Pancreas (tissue), 10 donors: ENCODE measurements around the gene NLRC3. TPM values are rescaled to one million over a fixed set of nuclear protein-coding genes. Genes with fewer than 3 reads are reported as not detected.

Experiments
- ATAC-seq, 4 donors: fragments of 200-7000 bp; cut with Tn5 transposase; one replicate each; pipeline versions ENCODE4 v1.8.0 to v1.9.1; 2020; ENCODE audit warnings: mild to moderate bottlenecking in 4 of 4, moderate library complexity in 4 of 4
- DNase-seq, 6 donors: peaks; one replicate each; pipeline ENCODE4 v3.0.0-alpha.2; 2020
- FAIRE-seq: peaks from 2 replicates; lab custom pipeline; 2012; peaks lifted over from hg19 to GRCh38; lab: Jason Lieb, UNC
- H3K27ac ChIP-seq, 4 donors: fragments of 200-600 bp; sonication (generic); 1 replicate in 3 of 4; 2 replicates in 1 of 4; pipeline versions ENCODE4 v1.5.0 to v1.8.0; 2020
- H3K27me3 ChIP-seq, 4 donors: fragments of 200-600 bp; one replicate each; pipeline ENCODE4 v1.8.0; 2021
- H3K36me3 ChIP-seq, 3 donors: fragments of 200-600 bp; sonication (generic) in 1 of 3; one replicate each; pipeline versions ENCODE4 v1.5.0 to v1.8.0; 2020 to 2021
- H3K4me1 ChIP-seq, 3 donors: fragments of 200-600 bp; one replicate each; pipeline ENCODE4 v1.8.0; 2021
- H3K4me3 ChIP-seq, 4 donors: fragments of 200-600 bp; sonication (generic) in 2 of 4; one replicate each; pipeline versions ENCODE4 v1.5.0 to v1.8.0; 2020 to 2021
- H3K9me3 ChIP-seq, 4 donors: fragments of 200-600 bp; one replicate each; pipeline ENCODE4 v1.8.0; 2021
- WGBS, 2 donors: extraction: QIAGEN DNeasy Blood & Tissue Kit; methylation state at CpG; one replicate each; pipeline ENCODE4 v1.1.7; 2013; 5-methylcytosine and 5-hydroxymethylcytosine counted together
- intact Hi-C, 3 donors: fragments of 100-400 bp; cut with DNase I; formaldehyde crosslinking; loops; one replicate each; pipeline versions ENCODE4 v1.11.1 to v1.14.2; 2022
- polyA plus RNA-seq, 2 donors: library from polyadenylated mRNA; stranded (reverse); fragments of 200-250 nt; gene quantifications; one replicate each; pipeline ENCODE4 v1.2.3, GENCODE V29; 2013
- total RNA-seq, 6 donors: library from RNA; stranded (reverse); fragmentation: NEBNext Ultra II Directional in 4 of 6; extraction: Animal tissue kit (Norgen Biotek cat#: 25700) in 4 of 6; gene quantifications; one replicate each; pipeline versions ENCODE4 v1.2.1 to v1.2.4, GENCODE V29; 2021 to 2023
- TF ChIP-seq, protein P1 (sequence below), 4 donors: fragments of 200-600 bp; sonication (generic) in 3 of 4; IDR thresholded peaks; one replicate each; pipeline versions ENCODE4 v1.5.0 to v1.8.0; 2021; ENCODE audit warnings: antibody characterized with exemption in 4 of 4
- donor health status: healthy with polysubstance abuse.
- donor health status: DM: no; HTN: no; CAD: no; lungs with moderate emphysema.
- donor health status: DM: no; HTN: no; CAD: no.
- donor health status: control.
- donor health status: control.
- donor health status: Bipolar disorder and iron deficiency.
- donor health status: DM: yes; HTN: yes; CAD: no.
- donor health status: DM: no; HTN: no; CAD: no.
- donor health status: DM: no; HTN: no; CAD: no.
- donor health status: DM: yes; HTN: yes; CAD: no.

Gene NLRC3
- total and polyA plus RNA-seq, 8 donors: 0.12 to 0.87 (median 0.44) TPM

DNA sequence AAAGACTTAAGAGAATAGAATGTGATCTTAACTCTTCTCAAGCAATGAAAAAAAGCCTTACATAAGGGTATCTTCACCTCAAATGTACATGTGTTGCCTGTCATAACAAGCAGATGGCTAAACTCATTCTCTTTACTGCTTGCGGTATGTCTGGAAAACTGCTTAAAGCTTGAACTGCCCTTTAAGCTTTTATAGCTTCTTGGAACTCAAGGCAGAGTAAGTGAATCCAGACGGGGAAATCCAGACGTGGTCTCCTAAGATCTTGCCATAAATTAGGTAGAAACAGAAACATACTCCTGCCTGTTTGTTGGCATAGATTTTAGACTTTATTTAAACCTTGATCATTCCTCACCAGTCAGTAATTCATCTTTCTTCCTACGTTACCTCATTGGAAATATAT is 56.8 kb downstream of the NLRC3 start:
- FAIRE-seq: peak; percentile 86
- Histone ChIP-seq H3K4me3 (no peak overlapping the region), H3K27me3 (no peaks in the 10 kb centered on the region), H3K36me3 (peaks cover 0 to 19% (median 0%) of the 10 kb centered on the region in 3 donors), H3K27ac (no peak overlapping the region), H3K4me1 (peaks cover 8 to 21% (median 19%) of the 10 kb centered on the region in 3 donors), H3K9me3 (no peaks in the 10 kb centered on the region)
- intact Hi-C loops: no loop called here
- WGBS, 2 donors: 88 to 90% methylated on average over 4 of the region's 4 CpGs
- no peak for ATAC-seq
- no peak for DNase-seq
- TF ChIP-seq, protein P1, sequence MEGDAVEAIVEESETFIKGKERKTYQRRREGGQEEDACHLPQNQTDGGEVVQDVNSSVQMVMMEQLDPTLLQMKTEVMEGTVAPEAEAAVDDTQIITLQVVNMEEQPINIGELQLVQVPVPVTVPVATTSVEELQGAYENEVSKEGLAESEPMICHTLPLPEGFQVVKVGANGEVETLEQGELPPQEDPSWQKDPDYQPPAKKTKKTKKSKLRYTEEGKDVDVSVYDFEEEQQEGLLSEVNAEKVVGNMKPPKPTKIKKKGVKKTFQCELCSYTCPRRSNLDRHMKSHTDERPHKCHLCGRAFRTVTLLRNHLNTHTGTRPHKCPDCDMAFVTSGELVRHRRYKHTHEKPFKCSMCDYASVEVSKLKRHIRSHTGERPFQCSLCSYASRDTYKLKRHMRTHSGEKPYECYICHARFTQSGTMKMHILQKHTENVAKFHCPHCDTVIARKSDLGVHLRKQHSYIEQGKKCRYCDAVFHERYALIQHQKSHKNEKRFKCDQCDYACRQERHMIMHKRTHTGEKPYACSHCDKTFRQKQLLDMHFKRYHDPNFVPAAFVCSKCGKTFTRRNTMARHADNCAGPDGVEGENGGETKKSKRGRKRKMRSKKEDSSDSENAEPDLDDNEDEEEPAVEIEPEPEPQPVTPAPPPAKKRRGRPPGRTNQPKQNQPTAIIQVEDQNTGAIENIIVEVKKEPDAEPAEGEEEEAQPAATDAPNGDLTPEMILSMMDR (IDR thresholded peaks at IDR 0.05): no peak

- intact Hi-C loops: no loop called here
- Histone ChIP-seq H3K4me1 (peaks cover 8 to 21% (median 19%) of the 10 kb centered on the region in 3 donors), H3K27me3 (no peaks in the 10 kb centered on the region), H3K4me3 (no peak overlapping the region), H3K36me3 (peaks cover 0 to 19% (median 0%) of the 10 kb centered on the region in 3 donors), H3K9me3 (no peaks in the 10 kb centered on the region), H3K27ac (peak overlapping the region in 3 of 4 donors; percentile 5 to 50 (median 48))
- 96 to 98% methylated on average over 2 of the region's 2 CpGs for whole genome bisulfite sequencing, 2 donors
- TF ChIP-seq, protein P1 (IDR thresholded peaks at IDR 0.05): no peak
- no peak for FAIRE-seq
- no peak for DNase-seq
- ATAC-seq: peak in 2 of 4 donors; percentile 9 to 24
Measured at GRCh38 chr16:3519581-3519980, 57.6 kb downstream of the NLRC3 start.

GRCh38 chr16:3518986-3519348 is 58.2 kb downstream of the NLRC3 start:
- DNase-seq: no peak
- H3K27me3 ChIP-seq: no peaks in the 10 kb centered on the region
- peak; percentile 13 to 45 (median 26) for ATAC-seq
- peak overlapping the region; percentile 5 to 53 (median 49) for H3K27ac ChIP-seq
- H3K9me3 ChIP-seq: no peaks in the 10 kb centered on the region
- intact Hi-C loops: no loop called here
- TF ChIP-seq, protein P1 (IDR thresholded peaks at IDR 0.05): no peak
- 83 to 84% methylated on average over 8 of the region's 8 CpGs for WGBS, 2 donors
- no peak overlapping the region for H3K4me3 ChIP-seq
- H3K4me1 ChIP-seq: peaks cover 8 to 21% (median 19%) of the 10 kb centered on the region in 3 donors
- peaks cover 0 to 26% (median 1%) of the 10 kb centered on the region in 3 donors for H3K36me3 ChIP-seq
- FAIRE-seq: no peak

GRCh38 chr16:3518292-3518985 is 58.8 kb downstream of the NLRC3 start:
- Histone ChIP-seq H3K27ac (peak overlapping the region; percentile 5 to 53 (median 49)), H3K4me3 (no peak overlapping the region), H3K36me3 (peaks cover 0 to 27% (median 4%) of the 10 kb centered on the region in 3 donors), H3K4me1 (peaks cover 8 to 21% (median 19%) of the 10 kb centered on the region in 3 donors), H3K9me3 (no peaks in the 10 kb centered on the region), H3K27me3 (no peaks in the 10 kb centered on the region)
- DNase-seq (no peak), FAIRE-seq (no peak), ATAC-seq (peak; percentile 49 to 75 (median 59))
- WGBS, 2 donors: 40 to 46% methylated on average over 6 of the region's 6 CpGs
- intact Hi-C loops: no loop called here
- TF ChIP-seq, protein P1 (IDR thresholded peaks at IDR 0.05): no peak

DNA sequence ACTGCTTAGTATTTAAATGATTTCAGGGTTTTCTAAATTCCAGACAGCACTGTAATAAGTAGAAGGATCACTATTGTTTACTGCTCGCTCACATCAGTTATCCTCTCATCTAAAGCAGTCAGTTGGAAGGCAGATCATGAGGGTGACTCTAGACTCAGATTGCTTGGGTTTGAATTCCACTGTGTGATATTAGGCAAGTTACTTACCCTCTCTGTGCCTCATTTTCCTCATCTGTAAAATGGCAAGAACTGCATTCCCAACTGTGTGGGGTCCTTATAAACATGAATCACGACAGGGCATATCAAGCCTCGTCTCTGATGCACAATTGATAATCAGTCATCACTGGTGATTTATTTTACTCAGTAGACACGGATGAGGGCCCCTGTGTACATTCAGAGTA is 61.3 kb downstream of the NLRC3 start:
- FAIRE-seq (no peak), DNase-seq (no peak), ATAC-seq (no peak)
- Histone ChIP-seq H3K27ac (no peak overlapping the region), H3K9me3 (no peaks in the 10 kb centered on the region), H3K36me3 (peaks cover 0 to 40% (median 8%) of the 10 kb centered on the region in 3 donors), H3K4me1 (peaks cover 8 to 21% (median 19%) of the 10 kb centered on the region in 3 donors), H3K27me3 (no peaks in the 10 kb centered on the region), H3K4me3 (no peak overlapping the region)
- TF ChIP-seq, protein P1 (IDR thresholded peaks at IDR 0.05): no peak
- intact Hi-C loops: no loop called here
- 92% methylated on average over 4 of the region's 4 CpGs for WGBS, 2 donors
